GM19468 (cell line): ENCODE results near the gene USP17L29.
"Not testable (repeated sequence)": the region's sequence is repeated elsewhere in the genome, so short reads cannot be mapped to it uniquely, and the experiment has no call there.

Source experiments
- ATAC-seq: cut with Tn5 transposase; IDR thresholded peaks from one replicate; pipeline ENCODE4 v1.9.1; 2021; ENCODE audit warnings: mild to moderate bottlenecking, moderate library complexity, moderate number of reproducible peaks; ENCODE audit not compliant: unreplicated experiment; ENCODE audit errors: extremely low read depth

The USP17L29 gene, protein sequence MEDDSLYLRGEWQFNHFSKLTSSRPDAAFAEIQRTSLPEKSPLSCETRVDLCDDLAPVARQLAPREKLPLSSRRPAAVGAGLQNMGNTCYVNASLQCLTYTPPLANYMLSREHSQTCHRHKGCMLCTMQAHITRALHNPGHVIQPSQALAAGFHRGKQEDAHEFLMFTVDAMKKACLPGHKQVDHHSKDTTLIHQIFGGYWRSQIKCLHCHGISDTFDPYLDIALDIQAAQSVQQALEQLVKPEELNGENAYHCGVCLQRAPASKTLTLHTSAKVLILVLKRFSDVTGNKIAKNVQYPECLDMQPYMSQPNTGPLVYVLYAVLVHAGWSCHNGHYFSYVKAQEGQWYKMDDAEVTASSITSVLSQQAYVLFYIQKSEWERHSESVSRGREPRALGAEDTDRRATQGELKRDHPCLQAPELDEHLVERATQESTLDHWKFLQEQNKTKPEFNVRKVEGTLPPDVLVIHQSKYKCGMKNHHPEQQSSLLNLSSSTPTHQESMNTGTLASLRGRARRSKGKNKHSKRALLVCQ

DNA sequence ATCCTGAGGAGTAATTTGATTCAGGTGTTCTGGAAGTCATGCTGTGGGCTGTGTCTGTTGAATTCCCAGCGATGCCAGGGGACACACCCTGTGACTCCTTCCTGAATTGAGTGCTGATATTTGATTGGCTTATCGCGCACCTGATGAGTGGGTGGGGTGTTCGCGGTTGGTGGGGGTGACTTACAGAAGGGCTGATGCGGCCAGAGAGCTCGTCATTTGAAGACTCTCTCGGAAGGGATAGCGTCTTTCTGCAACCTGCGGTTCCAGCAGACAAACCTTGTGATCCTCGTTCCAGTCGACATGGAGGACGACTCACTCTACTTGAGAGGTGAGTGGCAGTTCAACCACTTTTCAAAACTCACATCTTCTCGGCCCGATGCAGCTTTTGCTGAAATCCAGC is at the start of gene USP17L29:
TSS of gene USP17L29 (plus strand) at position 301 of the 400 bp plus-strand sequence. CDS start at position 301, 0 bp downstream.
- ATAC-seq: not testable (repeated sequence)

DNA sequence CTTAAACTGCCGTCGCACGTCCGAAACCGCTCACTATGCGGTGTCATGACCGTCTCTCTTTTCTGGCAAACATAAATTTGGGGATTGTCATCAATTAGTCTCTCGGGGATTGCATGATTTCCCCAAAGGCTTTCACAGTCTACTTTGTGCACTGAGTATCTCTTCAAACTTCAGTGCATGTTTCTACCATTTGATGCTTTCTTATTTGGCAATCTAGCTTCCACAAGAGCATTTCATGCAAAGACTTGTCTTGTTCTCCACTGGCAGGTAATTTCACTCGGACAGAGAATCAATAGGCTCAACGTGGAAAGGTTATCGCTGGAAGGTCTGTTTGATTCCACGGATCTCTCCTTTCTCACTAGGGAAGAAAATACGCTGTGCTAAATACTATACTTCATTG is 29.2 kb upstream of the USP17L29 start:
- ATAC-seq: not testable (repeated sequence)

DNA sequence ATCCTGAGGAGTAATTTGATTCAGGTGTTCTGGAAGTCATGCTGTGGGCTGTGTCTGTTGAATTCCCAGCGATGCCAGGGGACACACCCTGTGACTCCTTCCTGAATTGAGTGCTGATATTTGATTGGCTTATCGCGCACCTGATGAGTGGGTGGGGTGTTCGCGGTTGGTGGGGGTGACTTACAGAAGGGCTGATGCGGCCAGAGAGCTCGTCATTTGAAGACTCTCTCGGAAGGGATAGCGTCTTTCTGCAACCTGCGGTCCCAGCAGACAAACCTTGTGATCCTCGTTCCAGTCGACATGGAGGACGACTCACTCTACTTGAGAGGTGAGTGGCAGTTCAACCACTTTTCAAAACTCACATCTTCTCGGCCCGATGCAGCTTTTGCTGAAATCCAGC is 28.6 kb upstream of the USP17L29 start, which contains the start of gene USP17L24:
TSS of gene USP17L24 (plus strand) at position 301 of the 400 bp plus-strand sequence. CDS start at position 301, 0 bp downstream.
- ATAC-seq: not testable (repeated sequence)

DNA sequence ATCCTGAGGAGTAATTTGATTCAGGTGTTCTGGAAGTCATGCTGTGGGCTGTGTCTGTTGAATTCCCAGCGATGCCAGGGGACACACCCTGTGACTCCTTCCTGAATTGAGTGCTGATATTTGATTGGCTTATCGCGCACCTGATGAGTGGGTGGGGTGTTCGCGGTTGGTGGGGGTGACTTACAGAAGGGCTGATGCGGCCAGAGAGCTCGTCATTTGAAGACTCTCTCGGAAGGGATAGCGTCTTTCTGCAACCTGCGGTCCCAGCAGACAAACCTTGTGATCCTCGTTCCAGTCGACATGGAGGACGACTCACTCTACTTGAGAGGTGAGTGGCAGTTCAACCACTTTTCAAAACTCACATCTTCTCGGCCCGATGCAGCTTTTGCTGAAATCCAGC is 23.8 kb upstream of the USP17L29 start, which contains the start of gene USP17L25:
TSS of gene USP17L25 (plus strand) at position 301 of the 400 bp plus-strand sequence. CDS start at position 301, 0 bp downstream.
- ATAC-seq: not testable (repeated sequence)

DNA sequence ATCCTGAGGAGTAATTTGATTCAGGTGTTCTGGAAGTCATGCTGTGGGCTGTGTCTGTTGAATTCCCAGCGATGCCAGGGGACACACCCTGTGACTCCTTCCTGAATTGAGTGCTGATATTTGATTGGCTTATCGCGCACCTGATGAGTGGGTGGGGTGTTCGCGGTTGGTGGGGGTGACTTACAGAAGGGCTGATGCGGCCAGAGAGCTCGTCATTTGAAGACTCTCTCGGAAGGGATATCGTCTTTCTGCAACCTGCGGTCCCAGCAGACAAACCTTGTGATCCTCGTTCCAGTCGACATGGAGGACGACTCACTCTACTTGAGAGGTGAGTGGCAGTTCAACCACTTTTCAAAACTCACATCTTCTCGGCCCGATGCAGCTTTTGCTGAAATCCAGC is 19.1 kb upstream of the USP17L29 start, which contains the start of gene USP17L26:
TSS of gene USP17L26 (plus strand) at position 301 of the 400 bp plus-strand sequence. CDS start at position 301, 0 bp downstream.
- not testable (repeated sequence) for ATAC-seq

DNA sequence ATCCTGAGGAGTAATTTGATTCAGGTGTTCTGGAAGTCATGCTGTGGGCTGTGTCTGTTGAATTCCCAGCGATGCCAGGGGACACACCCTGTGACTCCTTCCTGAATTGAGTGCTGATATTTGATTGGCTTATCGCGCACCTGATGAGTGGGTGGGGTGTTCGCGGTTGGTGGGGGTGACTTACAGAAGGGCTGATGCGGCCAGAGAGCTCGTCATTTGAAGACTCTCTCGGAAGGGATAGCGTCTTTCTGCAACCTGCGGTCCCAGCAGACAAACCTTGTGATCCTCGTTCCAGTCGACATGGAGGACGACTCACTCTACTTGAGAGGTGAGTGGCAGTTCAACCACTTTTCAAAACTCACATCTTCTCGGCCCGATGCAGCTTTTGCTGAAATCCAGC is 14.3 kb upstream of the USP17L29 start, which contains the start of gene USP17L5:
TSS of gene USP17L5 (plus strand) at position 301 of the 400 bp plus-strand sequence. CDS start at position 301, 0 bp downstream.
- ATAC-seq: not testable (repeated sequence)

DNA sequence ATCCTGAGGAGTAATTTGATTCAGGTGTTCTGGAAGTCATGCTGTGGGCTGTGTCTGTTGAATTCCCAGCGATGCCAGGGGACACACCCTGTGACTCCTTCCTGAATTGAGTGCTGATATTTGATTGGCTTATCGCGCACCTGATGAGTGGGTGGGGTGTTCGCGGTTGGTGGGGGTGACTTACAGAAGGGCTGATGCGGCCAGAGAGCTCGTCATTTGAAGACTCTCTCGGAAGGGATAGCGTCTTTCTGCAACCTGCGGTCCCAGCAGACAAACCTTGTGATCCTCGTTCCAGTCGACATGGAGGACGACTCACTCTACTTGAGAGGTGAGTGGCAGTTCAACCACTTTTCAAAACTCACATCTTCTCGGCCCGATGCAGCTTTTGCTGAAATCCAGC is 9.6 kb upstream of the USP17L29 start, which contains the start of gene USP17L27:
TSS of gene USP17L27 (plus strand) at position 301 of the 400 bp plus-strand sequence. CDS start at position 301, 0 bp downstream.
- not testable (repeated sequence) for ATAC-seq

DNA sequence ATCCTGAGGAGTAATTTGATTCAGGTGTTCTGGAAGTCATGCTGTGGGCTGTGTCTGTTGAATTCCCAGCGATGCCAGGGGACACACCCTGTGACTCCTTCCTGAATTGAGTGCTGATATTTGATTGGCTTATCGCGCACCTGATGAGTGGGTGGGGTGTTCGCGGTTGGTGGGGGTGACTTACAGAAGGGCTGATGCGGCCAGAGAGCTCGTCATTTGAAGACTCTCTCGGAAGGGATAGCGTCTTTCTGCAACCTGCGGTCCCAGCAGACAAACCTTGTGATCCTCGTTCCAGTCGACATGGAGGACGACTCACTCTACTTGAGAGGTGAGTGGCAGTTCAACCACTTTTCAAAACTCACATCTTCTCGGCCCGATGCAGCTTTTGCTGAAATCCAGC is 4.8 kb upstream of the USP17L29 start, which contains the start of gene USP17L28:
TSS of gene USP17L28 (plus strand) at position 301 of the 400 bp plus-strand sequence. CDS start at position 301, 0 bp downstream.
- not testable (repeated sequence) for ATAC-seq

DNA sequence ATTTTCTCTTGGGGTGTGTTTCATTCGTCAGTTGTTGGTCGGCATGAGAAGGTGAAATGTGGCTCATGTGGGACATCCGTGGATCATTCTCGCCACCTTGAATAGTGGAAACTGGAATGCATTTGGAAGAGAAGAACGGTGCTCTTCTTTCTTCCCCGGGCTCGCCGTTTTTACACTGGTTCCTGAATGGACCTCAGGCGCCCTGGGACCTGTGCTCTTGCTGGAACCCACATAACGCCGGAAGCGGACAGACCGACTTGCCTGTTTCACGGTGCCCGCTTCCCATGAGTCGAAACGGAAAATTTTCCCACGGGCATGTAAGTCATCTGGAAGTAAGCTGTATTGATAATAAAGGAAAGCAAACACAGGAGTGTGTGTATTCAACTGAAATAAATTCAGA is 2.6 kb upstream of the USP17L29 start:
- ATAC-seq: not testable (repeated sequence)

DNA sequence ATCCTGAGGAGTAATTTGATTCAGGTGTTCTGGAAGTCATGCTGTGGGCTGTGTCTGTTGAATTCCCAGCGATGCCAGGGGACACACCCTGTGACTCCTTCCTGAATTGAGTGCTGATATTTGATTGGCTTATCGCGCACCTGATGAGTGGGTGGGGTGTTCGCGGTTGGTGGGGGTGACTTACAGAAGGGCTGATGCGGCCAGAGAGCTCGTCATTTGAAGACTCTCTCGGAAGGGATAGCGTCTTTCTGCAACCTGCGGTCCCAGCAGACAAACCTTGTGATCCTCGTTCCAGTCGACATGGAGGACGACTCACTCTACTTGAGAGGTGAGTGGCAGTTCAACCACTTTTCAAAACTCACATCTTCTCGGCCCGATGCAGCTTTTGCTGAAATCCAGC is 9.4 kb downstream of the USP17L29 start, which contains the start of gene USP17L30:
TSS of gene USP17L30 (plus strand) at position 301 of the 400 bp plus-strand sequence. CDS start at position 301, 0 bp downstream.
- not testable (repeated sequence) for ATAC-seq

DNA sequence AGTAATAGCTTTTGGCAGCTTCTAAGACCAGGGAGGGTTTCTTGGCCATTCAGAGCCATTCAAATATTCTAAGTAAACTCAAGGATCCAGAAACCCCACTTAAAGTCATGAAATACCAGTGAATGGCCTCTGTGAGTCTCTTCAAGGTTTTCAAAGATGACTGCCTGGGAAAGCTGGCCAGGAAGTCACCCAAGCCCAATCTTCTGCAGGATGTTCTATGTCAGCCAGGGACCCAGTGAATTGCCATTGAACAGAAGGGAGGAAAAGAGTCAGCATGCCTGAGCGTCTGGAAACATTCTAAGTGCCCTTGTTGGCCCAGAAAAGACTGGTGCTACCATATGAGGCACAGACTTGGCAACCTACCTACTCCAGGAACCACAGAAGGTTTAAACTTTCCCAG is 26.4 kb downstream of the USP17L29 start:
- not testable (repeated sequence) for ATAC-seq

DNA sequence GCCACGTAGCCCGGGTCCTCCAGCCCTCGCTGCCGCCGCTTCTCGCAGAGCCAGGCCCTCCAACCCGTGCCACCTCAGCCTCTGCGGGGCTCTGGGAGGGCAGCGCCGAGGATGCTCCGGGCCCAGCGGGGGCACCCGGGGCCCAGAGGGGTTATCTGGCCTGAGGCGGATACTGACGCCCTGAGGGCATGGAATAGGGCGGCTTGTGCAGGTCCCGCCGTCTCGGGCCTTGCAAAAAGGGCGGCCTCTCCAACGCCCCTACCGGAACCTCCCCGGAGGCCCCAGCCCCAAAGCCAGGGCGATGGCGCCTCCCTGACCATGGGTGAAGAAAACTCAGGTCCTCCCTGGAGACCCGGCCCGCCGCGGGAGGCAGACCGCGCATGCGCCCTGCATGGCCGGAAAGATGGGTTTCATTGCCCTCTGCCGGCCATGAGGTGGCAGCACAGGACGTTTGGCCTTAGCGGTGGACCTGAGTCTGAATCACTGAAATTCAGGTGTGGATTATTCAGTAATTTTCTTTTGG is 27.6 kb downstream of the USP17L29 start:
- ATAC-seq: not testable (repeated sequence)

DNA sequence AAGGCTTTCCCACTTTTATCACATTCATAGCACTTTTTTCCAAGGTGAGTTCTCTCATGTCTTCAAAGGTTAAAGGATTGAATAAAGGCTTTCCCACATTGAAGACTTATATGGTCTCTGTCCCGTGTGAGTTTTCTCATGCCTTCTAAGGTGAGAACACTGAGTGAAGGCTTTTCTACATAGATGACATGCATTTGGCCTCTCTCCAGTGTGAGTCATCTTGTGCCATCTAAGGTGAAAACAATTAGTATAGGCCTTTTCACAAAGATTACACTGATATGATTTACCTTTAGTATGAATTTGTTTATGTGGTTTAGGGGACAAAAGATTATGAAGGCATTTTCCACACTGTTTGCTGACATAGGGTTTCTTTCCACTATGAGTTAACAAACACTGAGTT is 30.7 kb downstream of the USP17L29 start:
- ATAC-seq: no peak

DNA sequence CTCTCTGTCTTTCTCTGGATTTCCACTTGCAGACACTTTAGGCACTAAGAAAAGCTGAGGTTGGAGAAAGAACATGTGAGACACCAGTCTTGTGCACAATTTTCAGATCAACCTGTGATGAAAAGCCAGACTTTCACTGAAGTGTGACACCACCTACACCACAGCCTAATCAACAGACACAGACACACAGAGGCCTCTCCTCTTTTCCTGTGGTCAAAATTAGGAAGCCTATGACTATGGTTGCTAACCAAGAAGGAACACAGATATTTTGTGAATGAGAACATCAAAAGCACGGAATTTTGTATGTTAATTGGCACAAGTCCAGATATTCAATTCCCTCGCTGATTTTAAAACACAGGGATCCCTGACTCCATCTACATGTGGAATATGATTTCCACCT is 35.6 kb downstream of the USP17L29 start:
- peak; percentile 58 for ATAC-seq
